Measurements from ENCODE around the gene WNK2. TPM values are rescaled to one million over a fixed set of nuclear protein-coding genes. Genes with fewer than 3 reads are reported as not detected.
"Not testable (repeated sequence)": the region's sequence is repeated elsewhere in the genome, so short reads cannot be mapped to it uniquely, and the experiment has no call there.

The WNK2 gene
- total RNA-seq, 1 donor from 2014 or later: 1.0 TPM

- no peak for DNase-seq (ENCODE audit: low read depth)
- TF ChIP-seq CTCF (conservative IDR thresholded peaks at IDR 0.05; ENCODE audit: low read depth, low read length): no peak
- H3K4me3 ChIP-seq (ENCODE audit: low read depth, low read length): no peak overlapping the region
Observed at GRCh38 chr9:93361995-93362394, 178.1 kb downstream of the WNK2 start.

- no peak overlapping the region for H3K4me3 ChIP-seq (ENCODE audit: low read depth, low read length)
- DNase-seq (ENCODE audit: low read depth): no peak
- no peak for TF ChIP-seq CTCF (conservative IDR thresholded peaks at IDR 0.05; ENCODE audit: low read depth, low read length)
Observed at GRCh38 chr9:93364734-93365426, 180.9 kb downstream of the WNK2 start.

- no peak for DNase-seq (ENCODE audit: low read depth)
- no peak for TF ChIP-seq CTCF (conservative IDR thresholded peaks at IDR 0.05; ENCODE audit: low read depth, low read length)
- H3K4me3 ChIP-seq (ENCODE audit: low read depth, low read length): no peak overlapping the region
Observed at GRCh38 chr9:93365427-93366118, 181.6 kb downstream of the WNK2 start.

GRCh38 chr9:93366119-93366447 lies 182.1 kb downstream of the WNK2 start:
- H3K4me3 ChIP-seq (ENCODE audit: low read depth, low read length): no peak overlapping the region

GRCh38 chr9:93366486-93366885 lies 182.5 kb downstream of the WNK2 start:
- H3K4me3 ChIP-seq (ENCODE audit: low read depth, low read length); DNase-seq (ENCODE audit: low read depth): not testable (repeated sequence)

More at GRCh38 chr9:93366119-93366447, 182.1 kb downstream of the WNK2 start:
- no peak for TF ChIP-seq CTCF (conservative IDR thresholded peaks at IDR 0.05; ENCODE audit: low read depth, low read length)
- no peak for DNase-seq (ENCODE audit: low read depth)

GRCh38 chr9:93368437-93368836 lies 184.5 kb downstream of the WNK2 start:
- DNase-seq (ENCODE audit: low read depth): no peak
- H3K4me3 ChIP-seq (ENCODE audit: low read depth, low read length): no peak overlapping the region
- TF ChIP-seq CTCF (conservative IDR thresholded peaks at IDR 0.05; ENCODE audit: low read depth, low read length): no peak

GRCh38 chr9:93369686-93370085 lies 185.7 kb downstream of the WNK2 start:
- H3K4me3 ChIP-seq (ENCODE audit: low read depth, low read length): no peak overlapping the region
- DNase-seq (ENCODE audit: low read depth): no peak
- no peak for TF ChIP-seq CTCF (conservative IDR thresholded peaks at IDR 0.05; ENCODE audit: low read depth, low read length)

Other genes with a start within 250 kb of the WNK2 start
- 0.14 and 0.58 TPM in 2 replicates for gene FGD3, start 236.6 kb upstream of the WNK2 start, total RNA-seq
- 1.4 and 2.9 TPM in 2 replicates for gene SUSD3, start 125.4 kb upstream of the WNK2 start, total RNA-seq
- gene CARD19, start 87.9 kb upstream of the WNK2 start, total RNA-seq: 64.6 and 85.2 TPM in 2 replicates
- 58.9 and 59.0 TPM in 2 replicates for gene NINJ1, start 49.9 kb upstream of the WNK2 start, total RNA-seq